ENCODE measurements around the gene WWC2.

GRCh38 chr4:183285886-183286285 is 186.8 kb downstream of the WWC2 start:
- no peak for TF ChIP-seq POLR2AphosphoS5 (IDR thresholded peaks at IDR 0.05)
- TF ChIP-seq POLR2A (IDR thresholded peaks at IDR 0.05; ENCODE audit: low read depth), result no peak

Data from esophagus muscularis mucosa (tissue), 2 donors.